NT2/D1 (cell line): Measurements from ENCODE around the gene PI4KB.

Source experiments
- SUZ12 ChIP-seq: IDR thresholded peaks from 2 replicates; pipeline ENCODE4 v1.6.1; 2011; ENCODE audit not compliant: insufficient read length, insufficient read depth; ENCODE audit errors: extremely low read depth
- YY1 ChIP-seq: IDR thresholded peaks from 2 replicates; pipeline ENCODE4 v1.6.1; 2011; ENCODE audit not compliant: insufficient read length, insufficient read depth
- ZNF274 ChIP-seq: IDR thresholded peaks from 2 replicates; pipeline ENCODE4 v1.6.1; 2011; ENCODE audit warnings: mild to moderate bottlenecking, low read depth, low read length

DNA sequence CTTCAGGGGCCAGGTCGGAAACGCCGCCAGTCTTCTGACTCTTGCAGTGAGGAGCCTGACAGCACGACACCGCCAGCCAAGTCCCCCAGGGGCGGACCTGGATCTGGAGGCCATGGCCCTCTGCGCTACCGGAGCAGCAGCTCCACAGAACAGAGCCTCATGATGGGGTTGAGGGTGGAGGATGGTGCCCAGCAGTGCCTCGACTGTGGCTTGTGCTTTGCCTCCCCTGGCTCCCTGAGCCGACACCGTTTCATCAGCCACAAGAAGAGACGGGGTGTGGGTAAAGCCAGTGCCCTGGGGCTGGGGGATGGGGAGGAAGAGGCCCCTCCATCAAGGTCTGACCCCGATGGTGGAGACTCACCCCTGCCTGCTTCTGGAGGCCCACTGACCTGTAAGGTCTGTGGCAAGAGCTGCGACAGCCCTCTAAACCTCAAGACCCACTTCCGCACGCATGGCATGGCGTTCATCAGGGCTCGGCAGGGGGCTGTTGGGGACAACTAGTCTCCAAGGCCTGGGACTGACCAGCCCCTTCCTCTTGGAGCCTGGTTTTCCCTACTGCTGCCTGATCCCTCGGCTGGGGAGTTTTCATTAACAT lies 36.4 kb downstream of the PI4KB start:
- TF ChIP-seq YY1 (no peak), SUZ12 (no peak), ZNF274 (no peak)
